ENCODE measurements around the gene OSBPL6.

- no peak for TF ChIP-seq EZH2 (IDR thresholded peaks at IDR 0.05; ENCODE audit: borderline replicate concordance, control insufficient read depth, low read depth, low read length)
- no peak for TF ChIP-seq TAF1 (IDR thresholded peaks at IDR 0.05; ENCODE audit: borderline replicate concordance, low read depth, low read length)
- no peak for TF ChIP-seq NFXL1 (IDR thresholded peaks at IDR 0.05; ENCODE audit: borderline replicate concordance)
- TF ChIP-seq NBN (IDR thresholded peaks at IDR 0.05), result no peak
- TF ChIP-seq, protein P1, sequence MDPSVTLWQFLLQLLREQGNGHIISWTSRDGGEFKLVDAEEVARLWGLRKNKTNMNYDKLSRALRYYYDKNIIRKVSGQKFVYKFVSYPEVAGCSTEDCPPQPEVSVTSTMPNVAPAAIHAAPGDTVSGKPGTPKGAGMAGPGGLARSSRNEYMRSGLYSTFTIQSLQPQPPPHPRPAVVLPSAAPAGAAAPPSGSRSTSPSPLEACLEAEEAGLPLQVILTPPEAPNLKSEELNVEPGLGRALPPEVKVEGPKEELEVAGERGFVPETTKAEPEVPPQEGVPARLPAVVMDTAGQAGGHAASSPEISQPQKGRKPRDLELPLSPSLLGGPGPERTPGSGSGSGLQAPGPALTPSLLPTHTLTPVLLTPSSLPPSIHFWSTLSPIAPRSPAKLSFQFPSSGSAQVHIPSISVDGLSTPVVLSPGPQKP (IDR thresholded peaks at IDR 0.05; ENCODE audit: low read depth, low read length), result no peak
- TF ChIP-seq, protein P2, sequence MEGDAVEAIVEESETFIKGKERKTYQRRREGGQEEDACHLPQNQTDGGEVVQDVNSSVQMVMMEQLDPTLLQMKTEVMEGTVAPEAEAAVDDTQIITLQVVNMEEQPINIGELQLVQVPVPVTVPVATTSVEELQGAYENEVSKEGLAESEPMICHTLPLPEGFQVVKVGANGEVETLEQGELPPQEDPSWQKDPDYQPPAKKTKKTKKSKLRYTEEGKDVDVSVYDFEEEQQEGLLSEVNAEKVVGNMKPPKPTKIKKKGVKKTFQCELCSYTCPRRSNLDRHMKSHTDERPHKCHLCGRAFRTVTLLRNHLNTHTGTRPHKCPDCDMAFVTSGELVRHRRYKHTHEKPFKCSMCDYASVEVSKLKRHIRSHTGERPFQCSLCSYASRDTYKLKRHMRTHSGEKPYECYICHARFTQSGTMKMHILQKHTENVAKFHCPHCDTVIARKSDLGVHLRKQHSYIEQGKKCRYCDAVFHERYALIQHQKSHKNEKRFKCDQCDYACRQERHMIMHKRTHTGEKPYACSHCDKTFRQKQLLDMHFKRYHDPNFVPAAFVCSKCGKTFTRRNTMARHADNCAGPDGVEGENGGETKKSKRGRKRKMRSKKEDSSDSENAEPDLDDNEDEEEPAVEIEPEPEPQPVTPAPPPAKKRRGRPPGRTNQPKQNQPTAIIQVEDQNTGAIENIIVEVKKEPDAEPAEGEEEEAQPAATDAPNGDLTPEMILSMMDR (IDR thresholded peaks at IDR 0.05 in 2 of 3, conservative IDR thresholded peaks at IDR 0.05 in 1 of 3; ENCODE audit: control insufficient read depth in 2 of 3, extremely low read depth in 1 of 3, insufficient read depth in 1 of 3, low read depth in 3 of 3, low read length in 3 of 3), result no peak
- TF ChIP-seq ZBED1 (IDR thresholded peaks at IDR 0.05; ENCODE audit: borderline replicate concordance), result no peak
- no peak for TF ChIP-seq JUND (IDR thresholded peaks at IDR 0.05; ENCODE audit: low read depth, low read length)
- no peak for TF ChIP-seq TBL1XR1 (IDR thresholded peaks at IDR 0.05; ENCODE audit: low read depth, low read length)
- no peak for TF ChIP-seq POLR2A (IDR thresholded peaks at IDR 0.05; ENCODE audit: low read depth, low read length)
- TF ChIP-seq SP1 (IDR thresholded peaks at IDR 0.05; ENCODE audit: low read depth, low read length), result no peak
- TF ChIP-seq, protein P3, sequence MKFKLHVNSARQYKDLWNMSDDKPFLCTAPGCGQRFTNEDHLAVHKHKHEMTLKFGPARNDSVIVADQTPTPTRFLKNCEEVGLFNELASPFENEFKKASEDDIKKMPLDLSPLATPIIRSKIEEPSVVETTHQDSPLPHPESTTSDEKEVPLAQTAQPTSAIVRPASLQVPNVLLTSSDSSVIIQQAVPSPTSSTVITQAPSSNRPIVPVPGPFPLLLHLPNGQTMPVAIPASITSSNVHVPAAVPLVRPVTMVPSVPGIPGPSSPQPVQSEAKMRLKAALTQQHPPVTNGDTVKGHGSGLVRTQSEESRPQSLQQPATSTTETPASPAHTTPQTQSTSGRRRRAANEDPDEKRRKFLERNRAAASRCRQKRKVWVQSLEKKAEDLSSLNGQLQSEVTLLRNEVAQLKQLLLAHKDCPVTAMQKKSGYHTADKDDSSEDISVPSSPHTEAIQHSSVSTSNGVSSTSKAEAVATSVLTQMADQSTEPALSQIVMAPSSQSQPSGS (IDR thresholded peaks at IDR 0.05; ENCODE audit: low read length), result no peak
- no peak for TF ChIP-seq BACH1 (IDR thresholded peaks at IDR 0.05; ENCODE audit: borderline replicate concordance)
- TF ChIP-seq ZNF274 (IDR thresholded peaks at IDR 0.05; ENCODE audit: insufficient read depth, insufficient read length), result no peak
Measured at GRCh38 chr2:178242552-178242883, 48.2 kb downstream of the OSBPL6 start.
